NCI-H1105 treated with DMSO at 0.1 percent for 48 hours (cell line): ENCODE results near the gene GDF10.

ENCODE experiments used
- DNase-seq: peaks from one replicate; lab custom pipeline; 2025; lab: John Stamatoyannopoulos, UW

Gene GDF10

DNA sequence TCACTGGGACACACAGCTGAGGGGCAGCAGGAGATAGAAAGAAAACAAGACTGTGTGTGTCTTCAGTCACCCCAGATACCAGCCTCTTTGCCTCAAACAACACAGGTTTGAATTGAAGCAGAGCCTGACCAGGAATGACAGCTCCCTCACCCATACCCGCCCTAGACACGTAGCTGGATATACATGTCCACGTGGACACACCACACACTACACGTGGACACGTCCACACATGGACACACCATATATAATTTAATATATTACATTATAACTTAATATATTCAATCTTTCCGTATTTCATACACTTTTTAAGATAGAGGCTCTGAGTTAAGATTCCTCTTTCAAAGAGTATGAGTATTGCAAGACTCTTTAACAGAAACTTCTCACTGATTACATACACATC, 33.5 kb downstream of the GDF10 start:
- no peak for DNase-seq

DNA sequence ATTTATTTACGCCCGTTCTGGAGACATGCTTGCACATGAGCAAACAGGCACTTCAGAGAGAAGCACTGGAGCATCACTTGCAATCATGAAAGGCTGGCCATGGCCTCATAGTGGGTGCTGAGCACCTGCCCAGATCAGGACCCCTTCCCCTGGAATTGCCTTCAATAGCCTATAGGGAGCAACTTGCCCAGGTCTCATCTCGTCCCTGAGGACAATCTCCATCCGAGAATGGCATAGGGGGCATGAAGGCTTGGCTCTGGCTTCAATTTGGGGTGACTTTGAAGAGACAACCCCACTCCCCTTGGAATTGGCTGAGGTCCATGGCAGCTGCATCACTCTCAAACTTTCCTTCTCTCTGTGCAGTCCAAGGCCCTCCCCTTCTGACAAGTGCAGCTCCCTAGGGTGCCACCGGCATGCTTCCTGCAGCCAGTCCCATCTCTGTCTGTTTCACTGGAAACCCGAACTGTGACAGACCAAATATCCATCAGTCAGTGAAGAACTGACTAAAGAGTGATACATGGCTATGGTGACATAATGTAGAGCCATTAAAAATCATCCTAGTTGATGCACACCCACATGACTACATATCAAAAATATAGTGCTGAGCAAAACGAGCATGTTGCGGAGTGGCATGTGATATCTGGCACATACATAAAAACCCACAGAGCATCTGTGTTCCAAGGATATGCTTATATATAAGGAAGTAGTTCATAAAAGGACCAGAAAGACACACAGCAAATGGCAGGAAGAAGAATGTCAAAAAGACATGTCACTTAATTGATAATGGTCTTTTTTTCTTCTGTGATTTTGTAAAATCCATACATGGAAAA, 34.7 kb downstream of the GDF10 start:
- DNase-seq: no peak

DNA sequence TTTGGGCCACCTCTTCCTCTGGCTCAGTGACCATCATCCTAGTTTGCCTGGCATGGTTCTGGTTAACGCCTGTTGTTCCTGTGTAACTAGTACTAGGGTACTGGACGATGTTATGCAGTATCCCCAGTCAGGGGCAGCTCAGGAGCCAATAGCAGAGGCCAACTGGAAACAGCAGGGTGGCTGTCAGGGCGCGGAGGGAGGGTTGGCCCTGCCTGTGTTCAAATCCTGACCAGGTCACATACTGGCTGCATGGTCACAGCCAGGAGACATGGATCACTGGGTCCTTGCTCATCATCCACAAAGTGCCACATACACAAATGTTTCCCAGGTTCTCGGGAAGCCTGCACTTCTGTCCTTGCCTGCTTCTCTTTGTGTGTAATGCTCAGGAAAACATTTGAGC, 35.9 kb downstream of the GDF10 start:
- no peak for DNase-seq

DNA sequence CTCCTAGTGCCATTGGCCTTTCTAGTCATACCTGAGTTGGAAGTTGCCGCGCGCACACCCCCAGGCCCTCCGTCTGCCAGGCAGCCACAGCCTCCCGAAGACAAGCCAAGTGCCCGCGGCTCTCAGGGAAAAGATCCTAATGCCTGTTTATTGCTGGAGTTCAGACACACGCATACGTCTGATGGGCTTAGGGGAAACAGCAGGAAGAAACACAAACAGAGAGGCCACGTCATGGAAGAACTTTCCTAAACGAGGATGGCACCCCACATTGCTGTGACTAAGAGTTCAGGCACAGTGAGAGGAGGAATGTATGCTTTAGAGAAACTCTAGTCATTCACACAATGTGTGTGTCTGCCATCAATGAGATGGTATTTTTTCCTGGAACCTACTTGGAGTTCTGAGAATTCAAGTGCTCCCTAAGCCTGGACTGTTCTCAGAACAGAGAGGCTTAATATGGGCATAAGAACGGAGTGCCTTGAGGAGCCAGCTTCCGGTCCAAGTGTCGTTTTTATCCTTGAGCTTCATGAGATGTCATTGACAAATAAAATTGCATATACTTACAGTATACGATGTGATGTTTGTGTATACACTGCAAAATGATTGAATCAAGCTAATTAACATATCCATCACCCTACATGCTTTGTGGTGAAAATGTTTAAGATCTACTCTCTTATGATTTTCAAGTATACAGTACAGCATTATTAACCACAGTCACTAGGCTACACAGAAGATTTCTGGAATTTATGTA, 36.6 kb downstream of the GDF10 start:
- DNase-seq: no peak

DNA sequence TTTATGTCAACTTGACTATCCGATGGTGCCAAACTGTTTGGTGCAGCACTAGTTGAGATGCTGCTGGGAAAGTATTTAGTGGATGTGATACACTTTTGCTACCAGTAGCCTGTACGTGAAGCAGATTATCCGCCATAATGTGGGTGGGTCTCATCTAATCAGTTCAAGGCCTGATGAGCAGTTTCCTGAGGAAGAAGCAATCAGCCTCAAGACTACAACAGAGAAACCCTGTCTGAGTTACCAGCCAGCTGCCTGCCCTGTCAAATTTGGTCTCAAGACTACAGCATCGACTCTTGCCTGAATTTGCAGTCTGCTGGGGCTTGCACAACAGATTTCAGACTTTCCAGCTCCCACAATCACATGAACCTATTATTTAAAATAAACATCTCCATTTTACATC, 37.3 kb downstream of the GDF10 start:
- no peak for DNase-seq

DNA sequence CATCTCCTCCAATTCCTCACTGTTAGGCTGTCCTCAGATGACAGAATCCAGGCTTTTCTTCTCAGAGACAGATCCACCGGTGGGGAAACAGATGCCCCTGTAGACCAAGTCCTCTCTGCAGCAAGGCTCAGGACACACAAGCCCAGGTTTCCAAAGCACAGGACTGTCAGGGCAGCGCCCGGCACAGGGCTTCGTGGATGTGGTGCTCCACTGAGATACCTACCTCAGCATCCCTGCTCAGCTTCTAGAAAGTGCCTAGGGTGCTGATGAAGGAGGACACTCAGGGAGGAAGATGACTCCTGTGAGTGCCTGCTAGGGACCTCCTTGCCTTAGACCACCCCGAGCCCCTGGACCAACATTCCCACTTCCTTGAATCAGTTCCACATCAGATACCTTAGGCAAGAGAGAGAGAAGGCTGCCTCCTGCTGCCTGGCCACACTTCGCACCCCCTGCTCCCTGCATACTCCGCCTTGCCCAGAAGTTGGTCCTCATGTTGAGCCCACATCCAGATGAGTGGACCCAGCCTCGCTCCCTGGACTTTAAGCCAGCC, 39.3 kb downstream of the GDF10 start:
- no peak for DNase-seq

DNA sequence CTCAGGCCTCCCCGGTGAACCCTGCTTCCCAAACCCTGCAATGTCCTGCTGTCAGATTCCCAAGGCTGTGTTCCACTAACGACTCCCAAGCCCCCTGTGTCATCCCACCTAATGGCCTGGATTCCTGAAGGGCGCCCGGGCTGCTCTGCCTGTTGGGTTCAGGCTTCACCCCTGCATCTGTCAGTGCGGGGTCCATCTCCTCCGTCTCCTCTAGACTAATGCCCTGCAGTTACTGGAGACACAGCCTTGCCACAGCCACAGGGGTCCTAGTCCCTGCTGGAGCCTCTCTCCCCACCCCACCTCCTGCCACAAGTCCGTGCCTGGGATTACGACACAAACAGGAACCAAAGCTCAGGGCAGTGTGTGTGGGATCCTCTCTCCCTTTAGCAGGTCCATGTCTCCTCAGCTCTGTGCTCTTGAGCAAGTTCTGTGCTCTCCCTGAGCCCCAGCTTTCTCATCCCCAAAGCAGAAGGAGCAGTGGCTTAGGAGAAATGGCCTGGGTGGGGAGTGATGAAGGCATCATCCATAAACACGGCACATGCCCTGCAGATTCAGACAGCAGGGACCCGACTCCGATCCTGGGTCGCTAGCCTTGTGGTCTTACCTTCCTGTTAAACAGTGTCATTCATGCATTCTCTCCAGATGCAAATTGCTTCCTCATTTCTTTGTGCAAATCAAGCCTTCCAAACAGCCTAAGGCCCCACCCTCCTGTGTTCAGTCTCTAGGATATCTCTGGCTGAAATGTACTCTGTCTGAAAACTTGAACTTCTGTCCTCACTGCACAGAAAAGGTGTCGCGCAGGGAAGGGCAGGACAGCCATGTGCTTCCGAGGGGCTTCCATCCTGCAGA, 40.0 kb downstream of the GDF10 start:
- no peak for DNase-seq

DNA sequence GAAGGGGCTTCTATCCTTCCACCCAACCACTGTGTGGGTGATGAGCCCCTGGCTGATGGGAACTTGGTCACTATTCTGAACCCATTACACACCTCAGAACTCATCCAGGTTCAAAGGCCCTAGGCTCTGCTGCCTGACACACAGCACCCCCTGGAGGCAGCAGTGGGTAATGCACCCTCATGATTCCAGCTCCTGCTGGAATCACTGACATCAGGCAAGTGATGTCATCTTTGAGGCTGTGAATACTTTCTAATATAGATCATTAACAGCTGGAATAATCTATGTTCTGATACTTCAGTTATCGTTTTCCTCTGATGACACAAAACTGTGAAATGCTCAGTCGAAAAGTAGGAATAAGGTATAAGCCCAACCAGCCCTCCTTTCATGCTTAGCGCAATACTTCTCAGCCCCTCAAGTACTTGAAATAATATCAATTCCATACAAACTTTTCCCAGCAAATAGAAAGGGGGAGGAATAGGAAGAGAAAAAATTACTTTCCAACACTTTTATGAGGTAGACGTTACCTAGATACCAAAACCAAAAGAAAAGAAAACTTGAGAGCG, 40.7 kb downstream of the GDF10 start:
- peak; percentile 5 for DNase-seq

DNA sequence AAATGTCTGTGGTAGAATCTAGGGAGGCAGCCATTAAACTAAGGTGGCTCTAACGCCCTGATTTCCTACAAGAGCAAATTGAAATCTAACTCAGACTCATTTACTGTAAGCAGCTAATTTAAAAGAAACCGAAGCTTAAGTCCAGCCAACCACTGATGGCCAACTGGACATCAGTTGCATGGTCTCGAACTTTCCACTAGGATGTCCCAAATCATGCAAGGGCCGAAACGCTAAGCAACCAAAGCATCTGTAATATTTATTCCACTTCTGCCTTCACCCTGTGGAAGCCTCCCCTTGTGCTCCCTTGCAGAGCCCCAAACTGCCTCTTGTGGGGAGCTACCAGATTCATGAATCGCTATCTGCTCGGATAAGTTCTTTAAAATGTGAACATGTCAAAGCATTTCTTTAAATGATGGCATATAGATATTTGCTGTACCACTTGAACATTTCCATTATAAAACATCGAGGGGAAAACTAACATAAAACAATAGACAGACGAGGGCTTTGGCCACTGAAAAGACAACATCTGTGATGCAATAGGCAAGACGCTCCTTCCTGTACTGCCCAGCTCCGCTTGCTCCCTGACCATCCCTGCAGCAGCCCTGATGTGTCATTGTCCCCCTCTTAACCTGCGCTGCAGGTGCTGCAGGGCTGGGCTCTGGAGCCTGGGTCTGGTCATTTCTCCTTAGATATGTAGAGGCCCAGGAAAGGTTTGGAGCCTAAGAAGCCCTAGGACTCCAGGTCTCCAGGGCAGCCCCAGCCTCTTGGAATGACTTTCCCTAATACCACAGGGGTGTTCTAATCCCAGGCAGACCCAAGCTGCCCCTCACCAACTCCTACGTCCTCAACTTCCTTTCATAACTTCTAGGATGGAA, 45.2 kb downstream of the GDF10 start:
- DNase-seq: no peak

DNA sequence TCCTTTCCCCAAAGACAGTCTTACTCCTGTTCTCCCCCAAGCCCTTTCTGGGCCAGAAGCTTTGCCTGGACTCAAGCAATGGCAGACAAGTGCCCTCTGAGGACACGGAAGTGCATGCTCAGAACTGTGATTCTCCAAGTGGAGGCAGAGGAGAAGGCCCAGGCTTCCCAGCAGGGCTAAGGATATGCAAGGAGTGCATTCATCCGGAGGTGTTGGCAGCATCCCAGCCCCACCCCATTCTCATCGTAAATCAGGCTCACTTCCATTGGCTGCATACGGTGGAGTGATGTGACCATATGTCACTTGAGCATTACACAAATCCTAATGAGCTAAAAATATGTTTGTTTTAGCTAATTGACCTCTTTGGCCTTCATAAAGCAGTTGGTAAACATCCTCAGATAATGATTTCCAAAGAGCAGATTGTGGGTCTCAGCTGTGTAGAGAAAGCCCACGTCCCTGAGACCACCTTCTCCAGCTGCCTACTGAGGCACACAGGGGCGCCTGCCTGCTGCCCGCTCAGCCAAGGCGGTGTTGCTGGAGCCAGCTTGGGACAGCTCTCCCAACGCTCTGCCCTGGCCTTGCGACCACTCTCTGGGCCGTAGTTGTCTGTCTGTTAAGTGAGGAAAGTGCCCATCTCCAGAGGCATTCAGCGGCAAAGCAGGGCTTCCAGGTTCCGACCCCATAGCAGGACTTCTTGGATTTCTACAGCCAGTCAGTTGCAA, 46.7 kb downstream of the GDF10 start:
- DNase-seq: peak; percentile 71

DNA sequence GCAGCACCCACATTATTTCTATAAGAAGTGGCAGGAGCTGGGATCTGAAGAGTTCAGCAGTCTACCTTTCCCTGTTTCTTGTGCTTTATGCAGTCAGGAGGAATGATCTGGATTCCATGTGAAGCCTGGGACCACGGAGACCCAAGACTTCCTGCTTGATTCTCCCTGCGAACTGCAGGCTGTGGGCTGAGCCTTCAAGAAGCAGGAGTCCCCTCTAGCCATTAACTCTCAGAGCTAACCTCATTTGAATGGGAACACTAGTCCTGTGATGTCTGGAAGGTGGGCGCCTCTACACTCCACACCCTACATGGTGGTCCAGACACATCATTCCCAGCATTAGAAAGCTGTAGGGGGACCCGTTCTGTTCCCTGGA, 47.3 kb downstream of the GDF10 start:
- DNase-seq: no peak

DNA sequence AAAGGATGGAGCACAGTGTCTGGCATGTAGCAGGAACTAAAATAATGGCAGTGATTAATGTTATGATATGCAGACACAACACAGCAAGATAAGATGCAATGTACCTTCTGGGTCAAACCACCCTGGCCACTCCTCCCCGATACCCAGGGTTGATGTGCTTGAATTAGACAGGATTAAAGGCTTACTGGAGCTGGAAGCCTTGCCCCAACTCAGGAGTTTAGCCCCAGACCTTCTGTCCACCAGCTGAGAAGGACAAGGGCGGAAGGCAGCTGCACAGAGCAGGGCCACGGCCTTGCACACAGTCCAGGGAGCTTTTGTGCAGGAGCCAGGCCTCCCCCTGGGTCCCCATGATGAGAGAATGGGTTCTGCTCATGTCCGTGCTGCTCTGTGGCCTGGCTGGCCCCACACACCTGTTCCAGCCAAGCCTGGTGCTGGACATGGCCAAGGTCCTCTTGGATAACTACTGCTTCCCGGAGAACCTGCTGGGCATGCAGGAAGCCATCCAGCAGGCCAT, 48.2 kb downstream of the GDF10 start, which contains the start of gene RBP3:
RBP3 (plus strand) TSS at position 226 of the 514 bp plus-strand sequence; CDS start at position 348, 122 bp downstream.
- DNase-seq: no peak

DNA sequence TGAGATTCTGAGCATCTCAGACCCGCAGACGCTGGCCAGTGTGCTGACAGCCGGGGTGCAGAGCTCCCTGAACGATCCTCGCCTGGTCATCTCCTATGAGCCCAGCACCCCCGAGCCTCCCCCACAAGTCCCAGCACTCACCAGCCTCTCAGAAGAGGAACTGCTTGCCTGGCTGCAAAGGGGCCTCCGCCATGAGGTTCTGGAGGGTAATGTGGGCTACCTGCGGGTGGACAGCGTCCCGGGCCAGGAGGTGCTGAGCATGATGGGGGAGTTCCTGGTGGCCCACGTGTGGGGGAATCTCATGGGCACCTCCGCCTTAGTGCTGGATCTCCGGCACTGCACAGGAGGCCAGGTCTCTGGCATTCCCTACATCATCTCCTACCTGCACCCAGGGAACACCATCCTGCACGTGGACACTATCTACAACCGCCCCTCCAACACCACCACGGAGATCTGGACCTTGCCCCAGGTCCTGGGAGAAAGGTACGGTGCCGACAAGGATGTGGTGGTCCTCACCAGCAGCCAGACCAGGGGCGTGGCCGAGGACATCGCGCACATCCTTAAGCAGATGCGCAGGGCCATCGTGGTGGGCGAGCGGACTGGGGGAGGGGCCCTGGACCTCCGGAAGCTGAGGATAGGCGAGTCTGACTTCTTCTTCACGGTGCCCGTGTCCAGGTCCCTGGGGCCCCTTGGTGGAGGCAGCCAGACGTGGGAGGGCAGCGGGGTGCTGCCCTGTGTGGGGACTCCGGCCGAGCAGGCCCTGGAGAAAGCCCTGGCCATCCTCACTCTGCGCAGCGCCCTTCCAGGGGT, 48.9 kb downstream of the GDF10 start:
- no peak for DNase-seq

DNA sequence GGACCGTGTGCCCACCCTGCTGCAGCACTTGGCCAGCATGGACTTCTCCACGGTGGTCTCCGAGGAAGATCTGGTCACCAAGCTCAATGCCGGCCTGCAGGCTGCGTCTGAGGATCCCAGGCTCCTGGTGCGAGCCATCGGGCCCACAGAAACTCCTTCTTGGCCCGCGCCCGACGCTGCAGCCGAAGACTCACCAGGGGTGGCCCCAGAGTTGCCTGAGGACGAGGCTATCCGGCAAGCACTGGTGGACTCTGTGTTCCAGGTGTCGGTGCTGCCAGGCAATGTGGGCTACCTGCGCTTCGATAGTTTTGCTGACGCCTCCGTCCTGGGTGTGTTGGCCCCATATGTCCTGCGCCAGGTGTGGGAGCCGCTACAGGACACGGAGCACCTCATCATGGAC, 49.5 kb downstream of the GDF10 start:
- no peak for DNase-seq

DNA sequence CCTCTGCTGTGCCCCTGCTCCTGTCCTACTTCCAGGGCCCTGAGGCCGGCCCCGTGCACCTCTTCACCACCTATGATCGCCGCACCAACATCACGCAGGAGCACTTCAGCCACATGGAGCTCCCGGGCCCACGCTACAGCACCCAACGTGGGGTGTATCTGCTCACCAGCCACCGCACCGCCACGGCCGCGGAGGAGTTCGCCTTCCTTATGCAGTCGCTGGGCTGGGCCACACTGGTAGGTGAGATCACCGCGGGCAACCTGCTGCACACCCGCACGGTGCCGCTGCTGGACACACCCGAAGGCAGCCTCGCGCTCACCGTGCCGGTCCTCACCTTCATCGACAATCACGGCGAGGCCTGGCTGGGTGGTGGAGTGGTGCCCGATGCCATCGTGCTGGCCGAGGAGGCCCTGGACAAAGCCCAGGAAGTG, 50.0 kb downstream of the GDF10 start:
- DNase-seq: no peak

DNA sequence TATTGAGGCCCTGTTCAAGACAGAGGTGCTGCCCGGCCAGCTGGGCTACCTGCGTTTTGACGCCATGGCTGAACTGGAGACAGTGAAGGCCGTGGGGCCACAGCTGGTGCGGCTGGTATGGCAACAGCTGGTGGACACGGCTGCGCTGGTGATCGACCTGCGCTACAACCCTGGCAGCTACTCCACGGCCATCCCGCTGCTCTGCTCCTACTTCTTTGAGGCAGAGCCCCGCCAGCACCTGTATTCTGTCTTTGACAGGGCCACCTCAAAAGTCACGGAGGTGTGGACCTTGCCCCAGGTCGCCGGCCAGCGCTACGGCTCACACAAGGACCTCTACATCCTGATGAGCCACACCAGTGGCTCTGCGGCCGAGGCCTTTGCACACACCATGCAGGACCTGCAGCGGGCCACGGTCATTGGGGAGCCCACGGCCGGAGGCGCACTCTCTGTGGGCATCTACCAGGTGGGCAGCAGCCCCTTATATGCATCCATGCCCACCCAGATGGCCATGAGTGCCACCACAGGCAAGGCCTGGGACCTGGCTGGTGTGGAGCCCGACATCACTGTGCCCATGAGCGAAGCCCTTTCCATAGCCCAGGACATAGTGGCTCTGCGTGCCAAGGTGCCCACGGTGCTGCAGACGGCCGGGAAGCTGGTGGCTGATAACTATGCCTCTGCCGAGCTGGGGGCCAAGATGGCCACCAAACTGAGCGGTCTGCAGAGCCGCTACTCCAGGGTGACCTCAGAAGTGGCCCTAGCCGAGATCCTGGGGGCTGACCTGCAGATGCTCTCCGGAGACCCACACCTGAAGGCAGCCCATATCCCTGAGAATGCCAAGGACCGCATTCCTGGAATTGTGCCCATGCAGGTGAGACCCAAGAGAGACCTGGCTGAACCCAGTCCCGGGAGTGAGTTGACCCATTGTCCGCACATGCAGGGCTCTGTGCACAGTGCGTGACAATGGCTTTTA, 51.0 kb downstream of the GDF10 start:
- DNase-seq: no peak

DNA sequence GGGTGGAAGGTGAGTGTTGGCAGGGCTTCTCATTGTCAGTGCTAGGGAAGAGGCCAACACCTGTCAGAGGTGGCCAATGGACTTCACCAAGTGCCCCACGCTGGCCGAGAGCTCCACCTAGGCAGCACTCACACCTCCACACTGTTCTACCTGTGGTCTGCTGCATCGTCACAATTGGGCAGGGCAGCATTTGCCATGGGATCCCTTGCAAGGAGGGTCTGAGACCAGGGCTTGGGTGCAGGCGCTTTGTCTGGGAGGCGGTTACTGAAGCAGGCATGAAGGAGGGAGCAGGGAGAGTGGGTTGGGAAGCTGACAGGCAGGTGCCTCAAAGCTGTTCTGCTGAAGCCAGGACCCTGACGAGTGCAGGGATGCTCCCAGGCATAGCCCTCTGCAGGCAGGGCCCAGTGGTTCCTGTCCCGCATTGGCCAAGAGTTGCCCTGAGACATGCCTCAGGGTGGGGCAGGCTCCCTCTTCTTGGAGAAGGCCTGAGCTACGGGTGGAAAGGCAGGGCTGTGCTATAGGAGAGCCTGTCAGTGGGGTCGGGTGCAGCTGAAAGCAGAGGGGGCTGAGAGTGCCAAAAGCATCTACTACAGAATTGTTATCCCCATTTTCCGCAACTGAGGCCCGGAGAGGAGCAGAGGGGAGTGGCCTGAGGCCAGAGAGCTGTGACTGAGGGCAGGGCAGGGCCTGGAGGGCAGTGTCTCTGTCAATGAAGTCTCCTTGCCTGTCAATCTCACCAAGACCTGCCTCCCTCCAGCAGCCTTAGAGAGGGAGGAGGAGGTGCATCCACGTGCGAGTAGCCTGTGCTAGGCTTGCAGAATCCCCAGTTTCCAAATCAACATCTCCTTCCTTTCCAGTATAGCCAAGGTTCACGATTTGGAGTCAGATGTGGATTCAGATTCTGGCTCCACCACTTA, 52.2 kb downstream of the GDF10 start:
- no peak for DNase-seq
